Measurements from ENCODE around the gene HLA-F.

The HLA-F gene

GRCh38 chr6:29764422-29765196 lies 41.4 kb downstream of the HLA-F start:
- no peak for DNase-seq

GRCh38 chr6:29769336-29769735 lies 46.1 kb downstream of the HLA-F start:
- no peak for DNase-seq

- DNase-seq, result no peak
These were observed 47.1 kb downstream of the HLA-F start for GRCh38 chr6:29770306-29770705.

- no peak for DNase-seq
These were observed 53.5 kb downstream of the HLA-F start for GRCh38 chr6:29776684-29777083.

Data from stimulated activated CD4-positive, alpha-beta T cell treated with anti-CD3 and anti-CD28 coated beads, Interleukin-4, amount 100 ng/mL, for 4 hours (primary cell).